LoVo (cell line): Measurements from ENCODE around the gene MST1R.
A peak's percentile ranks its signal among the peaks of the same experiment; 100 is the strongest.

Experiments
- DNase-seq: peaks from one replicate; pipeline ENCODE4 v3.0.0-alpha.2; 2016; ENCODE audit warnings: low spot score

MST1R gene

DNA sequence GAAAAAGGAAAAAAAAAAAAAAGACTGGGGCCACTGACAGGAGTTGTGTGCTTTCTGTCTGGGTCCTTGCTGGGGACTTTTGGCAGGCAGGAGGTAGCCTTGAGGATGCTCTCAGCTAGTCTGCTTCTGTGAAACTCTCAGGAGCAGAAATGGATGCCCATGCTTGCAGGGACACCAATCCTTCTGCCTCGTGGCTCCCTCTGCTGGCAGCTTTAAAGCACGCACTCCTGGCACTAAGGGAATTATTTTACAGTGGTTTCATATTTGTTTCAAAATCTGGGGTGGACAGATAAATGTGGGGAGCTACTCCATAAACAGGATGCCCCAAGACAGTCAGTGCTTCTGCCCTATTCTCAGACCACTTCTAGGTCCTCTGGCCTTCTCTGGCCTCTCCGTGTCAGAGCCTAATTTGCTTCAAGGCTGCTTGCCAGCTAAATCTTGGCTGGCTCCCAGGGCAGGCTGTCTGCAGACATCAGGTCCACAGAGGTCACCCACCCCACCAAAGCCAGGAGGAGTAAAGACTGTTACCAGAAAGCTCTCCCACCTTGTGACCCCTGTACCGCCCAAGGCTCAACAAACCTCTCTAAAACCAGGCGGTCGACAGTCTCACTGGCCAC, 64.4 kb downstream of the MST1R start:
- DNase-seq: peak; percentile 71
